Kidney epithelial cell (primary cell): ENCODE results near the gene HBA1. TPM values are rescaled to one million over a fixed set of nuclear protein-coding genes. Genes with fewer than 3 reads are reported as not detected.
A peak's percentile ranks its signal among the peaks of the same experiment; 100 is the strongest.

ENCODE experiments used
- DNase-seq: peaks from one replicate; pipeline ENCODE4 v3.0.0-alpha.2; 2010; ENCODE audit warnings: low read depth
- H3K27me3 ChIP-seq: 2 replicates; pipeline ENCODE4 v1.6.0; 2011; ENCODE audit warnings: low read length; ENCODE audit not compliant: control insufficient read depth, insufficient read depth
- H3K36me3 ChIP-seq: 2 replicates; pipeline ENCODE4 v1.5.1; 2011; ENCODE audit warnings: low read length; ENCODE audit not compliant: control insufficient read depth, insufficient read depth
- H3K4me3 ChIP-seq: 2 replicates; pipeline ENCODE4 v1.5.1; 2011; ENCODE audit warnings: low read depth, mild to moderate bottlenecking, control low read depth, low read length
- CTCF ChIP-seq: IDR thresholded peaks from 2 replicates; pipeline ENCODE4 v1.5.1; 2011; ENCODE audit warnings: mild to moderate bottlenecking, moderate library complexity, low read length, control low read depth, inconsistent platforms; ENCODE audit not compliant: insufficient read depth, poor library complexity, severe bottlenecking
- total RNA-seq: library from RNA; depleted of rRNA; stranded (reverse); fragments of >200 nt; gene quantifications from 2 replicates; pipeline ENCODE4 v1.2.3, GENCODE V29; 2015

Gene HBA1
- total RNA-seq, 1 donor from 2014 or later = not detected

- no peaks in the 10 kb centered on the region for H3K36me3 ChIP-seq
- TF ChIP-seq CTCF = peak; percentile 7
- peak overlapping the region; percentile 26 for H3K4me3 ChIP-seq
- H3K27me3 ChIP-seq = peaks cover 36% of the 10 kb centered on the region
- no peak for DNase-seq
These were observed 4.4 kb downstream of the HBA1 start for GRCh38 chr16:180681-181564.

GRCh38 chr16:181565-182021, 5.1 kb downstream of the HBA1 start:
- Histone ChIP-seq H3K4me3 (no peak overlapping the region), H3K27me3 (peaks cover 33% of the 10 kb centered on the region), H3K36me3 (no peaks in the 10 kb centered on the region)
- DNase-seq = no peak
- TF ChIP-seq CTCF = peak; percentile 86

GRCh38 chr16:183005-183404, 6.5 kb downstream of the HBA1 start:
- peaks cover 22% of the 10 kb centered on the region for H3K27me3 ChIP-seq
- no peak for DNase-seq
- no peaks in the 10 kb centered on the region for H3K36me3 ChIP-seq
- H3K4me3 ChIP-seq = no peak overlapping the region
- TF ChIP-seq CTCF = no peak

- DNase-seq = no peak
- TF ChIP-seq CTCF = no peak
- Histone ChIP-seq H3K36me3 (peaks cover 1% of the 10 kb centered on the region), H3K27me3 (peaks cover 8% of the 10 kb centered on the region), H3K4me3 (no peak overlapping the region)
These were observed 8.7 kb downstream of the HBA1 start for GRCh38 chr16:185213-185612.

- no peak for DNase-seq
- Histone ChIP-seq H3K4me3 (no peak overlapping the region), H3K36me3 (peaks cover 1% of the 10 kb centered on the region), H3K27me3 (peaks cover 5% of the 10 kb centered on the region)
- TF ChIP-seq CTCF = no peak
These were observed 9.2 kb downstream of the HBA1 start for GRCh38 chr16:185691-186090.
